ENCODE measurements around the gene CNTNAP2. TPM values are rescaled to one million over a fixed set of nuclear protein-coding genes. Genes with fewer than 3 reads are reported as not detected.

The CNTNAP2 gene
- total and polyA plus RNA-seq, 8 donors: 0.94 to 42.5 (median 38.6) TPM

DNA sequence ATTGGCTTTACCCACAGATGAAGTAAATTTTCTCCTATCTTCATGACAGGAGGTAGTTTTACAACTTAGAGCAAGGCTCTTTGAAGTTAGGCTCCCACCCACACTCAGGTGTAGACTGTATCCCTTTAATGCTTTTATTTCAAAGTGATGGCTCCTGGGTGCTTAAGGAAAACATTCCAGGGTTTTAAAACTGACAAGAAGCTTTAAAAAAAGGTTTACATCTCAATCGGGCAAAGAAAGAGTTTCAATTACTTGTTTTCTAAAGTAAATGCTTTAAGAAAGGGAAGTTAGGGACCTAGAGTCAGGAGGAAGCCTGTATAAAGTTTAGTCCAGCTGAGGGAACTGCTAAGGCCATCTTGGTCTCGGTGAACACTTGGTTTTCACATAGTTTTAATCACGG, 1320.1 kb downstream of the CNTNAP2 start:
- Histone ChIP-seq H3K9me3 (peaks cover 0 to 11% of the 10 kb centered on the region in 2 donors), H3K27ac (no peak overlapping the region), H3K27me3 (no peaks in the 10 kb centered on the region), H3K4me3 (no peak overlapping the region), H3K36me3 (no peaks in the 10 kb centered on the region), H3K4me1 (no peaks in the 10 kb centered on the region)
- TF ChIP-seq, protein P1, sequence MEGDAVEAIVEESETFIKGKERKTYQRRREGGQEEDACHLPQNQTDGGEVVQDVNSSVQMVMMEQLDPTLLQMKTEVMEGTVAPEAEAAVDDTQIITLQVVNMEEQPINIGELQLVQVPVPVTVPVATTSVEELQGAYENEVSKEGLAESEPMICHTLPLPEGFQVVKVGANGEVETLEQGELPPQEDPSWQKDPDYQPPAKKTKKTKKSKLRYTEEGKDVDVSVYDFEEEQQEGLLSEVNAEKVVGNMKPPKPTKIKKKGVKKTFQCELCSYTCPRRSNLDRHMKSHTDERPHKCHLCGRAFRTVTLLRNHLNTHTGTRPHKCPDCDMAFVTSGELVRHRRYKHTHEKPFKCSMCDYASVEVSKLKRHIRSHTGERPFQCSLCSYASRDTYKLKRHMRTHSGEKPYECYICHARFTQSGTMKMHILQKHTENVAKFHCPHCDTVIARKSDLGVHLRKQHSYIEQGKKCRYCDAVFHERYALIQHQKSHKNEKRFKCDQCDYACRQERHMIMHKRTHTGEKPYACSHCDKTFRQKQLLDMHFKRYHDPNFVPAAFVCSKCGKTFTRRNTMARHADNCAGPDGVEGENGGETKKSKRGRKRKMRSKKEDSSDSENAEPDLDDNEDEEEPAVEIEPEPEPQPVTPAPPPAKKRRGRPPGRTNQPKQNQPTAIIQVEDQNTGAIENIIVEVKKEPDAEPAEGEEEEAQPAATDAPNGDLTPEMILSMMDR (IDR thresholded peaks at IDR 0.05): no peak
- intact Hi-C loops (cut with DNase I): no loop called here
- no peak for DNase-seq
- no peak for ATAC-seq

- Histone ChIP-seq H3K9me3 (peaks cover 0 to 24% of the 10 kb centered on the region in 2 donors), H3K4me3 (no peak overlapping the region), H3K27ac (no peak overlapping the region), H3K4me1 (no peaks in the 10 kb centered on the region), H3K27me3 (no peaks in the 10 kb centered on the region), H3K36me3 (no peaks in the 10 kb centered on the region)
- TF ChIP-seq, protein P1 (IDR thresholded peaks at IDR 0.05): no peak
- DNase-seq: no peak
- intact Hi-C loops (cut with DNase I): no loop called here
- ATAC-seq: no peak
These were observed 1321.6 kb downstream of the CNTNAP2 start for GRCh38 chr7:147438216-147438615.

GRCh38 chr7:147443942-147444341, 1327.3 kb downstream of the CNTNAP2 start:
- intact Hi-C loops (cut with DNase I): no loop called here
- Histone ChIP-seq H3K27ac (no peak overlapping the region), H3K27me3 (no peaks in the 10 kb centered on the region), H3K4me3 (no peak overlapping the region), H3K36me3 (no peaks in the 10 kb centered on the region), H3K9me3 (peaks cover 0 to 24% of the 10 kb centered on the region in 2 donors), H3K4me1 (no peaks in the 10 kb centered on the region)
- ATAC-seq: no peak
- TF ChIP-seq, protein P1 (IDR thresholded peaks at IDR 0.05): no peak
- no peak for DNase-seq

DNA sequence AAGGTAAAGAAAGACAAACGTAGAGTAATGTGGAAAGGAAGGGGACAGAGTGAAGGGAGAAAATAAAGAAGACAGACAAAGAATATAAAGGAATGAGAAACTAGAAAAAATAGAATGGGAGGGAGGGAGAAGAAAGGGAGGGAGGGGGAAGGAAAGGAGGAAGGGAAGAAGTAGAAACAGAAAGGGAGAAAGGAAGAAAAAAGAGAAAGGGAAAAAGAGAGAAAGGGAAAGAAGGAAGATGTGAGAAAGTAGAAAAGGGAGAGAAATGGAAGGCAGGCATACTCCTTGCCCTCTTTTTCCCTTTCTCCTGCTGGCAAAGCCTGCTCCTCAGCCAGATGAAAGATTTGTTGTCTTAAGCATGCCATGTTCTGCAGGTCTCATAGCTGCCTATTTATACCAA, 1336.2 kb downstream of the CNTNAP2 start:
- Histone ChIP-seq H3K4me3 (no peak overlapping the region), H3K27me3 (no peaks in the 10 kb centered on the region), H3K9me3 (no peaks in the 10 kb centered on the region), H3K4me1 (no peaks in the 10 kb centered on the region), H3K27ac (no peak overlapping the region), H3K36me3 (no peaks in the 10 kb centered on the region)
- intact Hi-C loops (cut with DNase I): no loop called here
- TF ChIP-seq, protein P1 (IDR thresholded peaks at IDR 0.05): no peak
- ATAC-seq: no peak
- DNase-seq: no peak

DNA sequence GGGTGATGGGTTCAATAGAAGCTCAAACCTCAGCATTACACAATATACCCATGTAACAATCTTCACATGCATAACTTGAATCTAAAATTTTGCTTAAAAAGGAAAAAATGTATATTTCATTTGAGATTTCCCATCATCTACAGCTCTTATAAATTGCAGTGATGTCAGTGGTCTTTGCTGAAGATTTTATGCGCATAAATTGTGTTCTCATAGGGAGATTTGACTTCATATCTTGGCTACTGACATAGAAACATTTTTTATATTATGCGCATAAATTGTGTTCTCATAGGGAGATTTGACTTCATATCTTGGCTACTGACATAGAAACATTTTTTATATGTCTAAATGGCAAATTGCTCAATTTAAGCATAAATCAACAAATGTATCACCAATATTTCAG, 1348.6 kb downstream of the CNTNAP2 start:
- ATAC-seq (no peak), DNase-seq (no peak)
- H3K4me1 ChIP-seq: no peaks in the 10 kb centered on the region
- peaks cover 0 to 9% of the 10 kb centered on the region in 2 donors for H3K9me3 ChIP-seq
- TF ChIP-seq, protein P1 (IDR thresholded peaks at IDR 0.05): no peak
- intact Hi-C loops (cut with DNase I): no loop called here
- no peaks in the 10 kb centered on the region for H3K36me3 ChIP-seq
- no peak overlapping the region for H3K27ac ChIP-seq
- H3K27me3 ChIP-seq: no peaks in the 10 kb centered on the region
- no peak overlapping the region for H3K4me3 ChIP-seq

Data from left lung (tissue), 10 donors.